CD4-positive, alpha-beta T cell treated with Interleukin-10 for 1 hour (primary cell): ENCODE data around the gene GINS3.

Experiments used
- DNase-seq: peaks from one replicate; pipeline ENCODE4 v3.0.0-alpha.2; 2020

The GINS3 gene

DNA sequence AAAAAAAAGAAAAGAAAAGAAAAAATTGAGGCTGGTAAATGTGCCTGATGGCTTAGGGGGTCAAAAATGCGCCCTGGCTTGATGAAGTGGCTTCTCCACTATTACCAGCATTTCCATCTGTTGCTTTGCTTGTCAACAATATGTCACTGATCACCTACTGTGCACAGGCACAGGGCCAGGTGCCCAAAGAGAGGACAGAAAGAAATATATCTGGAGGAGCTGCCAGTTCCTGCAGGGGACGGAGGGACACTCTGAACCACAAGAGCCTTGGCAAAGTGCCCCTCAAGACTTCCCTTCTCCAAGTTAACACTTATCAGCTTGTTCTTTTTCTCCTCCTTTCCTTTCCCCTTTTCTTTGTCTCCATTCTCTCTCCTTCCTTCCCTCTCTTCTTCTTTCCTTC is 34.7 kb downstream of the GINS3 start:
- no peak for DNase-seq

DNA sequence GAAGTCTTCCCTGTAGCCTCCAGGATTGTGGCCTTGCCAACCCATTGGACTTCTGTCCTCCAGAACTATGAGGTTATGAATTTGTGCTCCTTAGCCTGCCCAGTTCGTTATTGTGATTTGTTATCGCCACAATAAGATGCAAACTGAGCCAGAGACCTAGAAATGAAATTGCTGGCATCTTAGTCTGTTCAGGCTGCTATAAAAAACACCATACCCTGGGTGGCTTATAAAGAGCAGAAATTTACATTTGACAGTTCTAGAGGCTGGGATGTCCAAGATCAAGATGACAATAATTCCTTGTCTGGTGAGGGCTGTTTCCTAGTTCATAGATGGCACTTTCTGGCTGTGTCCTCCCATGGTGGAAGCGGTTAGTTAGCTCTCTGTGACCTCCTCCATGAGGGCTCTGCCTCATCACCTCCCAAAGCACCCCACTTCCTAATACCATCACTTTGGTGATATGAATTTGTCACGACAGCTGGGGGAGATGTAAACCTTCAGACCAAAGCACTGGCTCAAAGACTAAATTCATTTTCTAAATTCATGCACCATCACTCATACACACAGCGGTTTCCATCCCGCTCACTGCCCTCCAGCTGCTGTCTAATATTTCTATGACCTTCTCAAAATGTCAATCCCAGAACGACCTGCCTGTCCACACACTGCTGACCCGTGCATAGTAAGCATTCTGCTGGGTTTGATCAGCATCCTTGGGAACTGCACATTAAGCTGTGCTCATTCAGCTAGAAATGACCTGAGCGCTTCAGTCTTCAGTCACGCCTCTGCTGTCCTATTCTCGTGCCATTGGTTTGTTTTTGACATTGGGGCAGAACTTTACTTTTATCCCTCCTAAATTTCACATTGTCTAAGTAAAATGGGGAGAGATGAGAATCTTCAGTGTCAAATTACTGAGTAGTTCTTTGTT is 36.6 kb downstream of the GINS3 start:
- no peak for DNase-seq

DNA sequence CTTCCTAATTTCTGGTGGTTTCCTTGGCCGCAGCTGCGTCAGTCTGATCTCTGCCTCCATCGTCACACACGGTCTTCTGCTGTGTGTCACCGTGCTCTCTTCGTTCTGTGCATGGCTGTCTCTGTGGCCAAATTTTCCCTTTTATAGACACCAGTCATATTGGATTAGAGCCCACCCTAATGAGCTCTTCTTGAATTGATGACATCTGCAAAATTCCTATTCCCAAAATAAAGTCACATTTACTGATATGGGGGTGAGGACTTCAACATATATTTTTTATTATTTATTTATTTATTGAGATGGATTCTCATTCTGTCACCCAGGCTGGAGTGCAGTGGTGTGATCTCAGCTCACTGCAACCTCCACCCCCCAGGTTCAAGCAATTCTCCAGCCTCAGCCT is 38.4 kb downstream of the GINS3 start:
- DNase-seq = no peak

DNA sequence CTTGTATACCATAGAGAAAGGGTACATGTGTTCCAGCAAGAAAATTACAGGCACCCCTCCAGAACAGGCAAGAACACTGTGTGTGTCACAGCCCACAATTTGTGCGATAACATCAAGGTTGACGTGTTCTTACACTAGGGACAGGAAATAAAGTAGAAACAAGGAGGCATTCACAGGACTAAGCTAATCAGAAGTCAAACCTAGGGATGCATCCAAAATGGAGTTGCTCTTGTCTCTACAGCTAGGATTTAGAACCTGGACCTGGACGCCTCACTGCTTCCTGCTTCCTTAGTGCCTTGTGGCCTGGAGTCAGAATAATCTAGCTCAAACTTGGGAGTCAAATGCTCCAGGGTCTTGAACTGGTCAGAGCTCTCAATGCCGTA is 41.3 kb downstream of the GINS3 start:
- no peak for DNase-seq

DNA sequence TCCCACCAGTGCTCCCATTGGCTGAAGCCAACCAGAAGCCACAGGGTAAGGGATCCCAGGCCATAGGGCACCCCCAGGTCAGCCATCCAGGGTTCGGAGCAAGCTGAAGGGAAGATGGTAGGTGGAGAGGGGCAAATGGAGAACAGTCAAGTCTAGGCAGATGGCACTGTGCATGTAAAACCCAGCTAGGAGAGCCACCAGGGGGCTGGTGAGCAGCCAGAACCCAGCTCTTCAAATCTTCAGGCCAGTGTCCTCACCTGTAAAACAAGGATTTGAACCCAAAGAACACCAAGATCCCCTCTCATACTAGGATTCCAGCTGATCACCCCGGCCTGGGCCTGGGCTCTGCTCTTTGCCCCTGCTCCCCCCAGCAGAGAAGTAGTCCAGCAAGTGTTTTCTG is 43.5 kb downstream of the GINS3 start:
- DNase-seq = no peak

DNA sequence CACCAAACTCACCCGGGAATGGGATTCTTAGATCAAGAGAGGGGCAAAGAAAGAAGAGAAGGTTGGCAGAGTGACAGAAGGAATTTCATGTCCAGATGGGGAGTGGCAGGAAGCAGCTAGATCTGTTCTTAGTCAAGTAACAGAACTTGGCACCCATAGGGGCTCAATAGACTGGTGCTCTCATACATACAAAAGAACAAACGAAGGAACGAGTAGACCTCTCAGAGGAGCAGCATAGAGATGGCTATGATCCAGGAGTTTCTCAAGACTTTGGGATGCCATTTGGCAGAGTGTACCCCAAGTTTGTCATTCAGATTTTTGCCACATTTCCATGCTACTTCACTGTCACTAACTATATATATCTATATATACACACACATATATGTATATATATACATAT is 47.9 kb downstream of the GINS3 start:
- no peak for DNase-seq

DNA sequence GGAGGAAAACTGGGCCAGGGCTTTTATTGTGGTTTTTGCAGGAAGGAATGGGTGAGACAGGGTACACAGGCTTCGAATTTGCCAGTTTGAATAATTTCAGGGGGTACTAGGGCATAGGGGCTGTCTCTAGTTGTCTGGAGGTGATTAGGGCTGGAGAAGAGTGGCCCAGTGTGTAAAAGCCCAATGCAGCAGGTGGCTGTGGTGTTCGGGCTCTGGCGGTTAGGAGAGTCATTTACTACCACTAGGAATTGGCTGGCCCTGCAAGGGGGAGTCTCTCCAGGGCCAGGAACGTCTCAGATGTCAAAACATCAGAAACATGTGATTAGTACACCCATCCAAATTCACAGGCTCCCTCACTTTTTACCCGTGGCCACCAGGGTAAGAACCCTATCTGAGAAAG is 50.3 kb downstream of the GINS3 start:
- no peak for DNase-seq

DNA sequence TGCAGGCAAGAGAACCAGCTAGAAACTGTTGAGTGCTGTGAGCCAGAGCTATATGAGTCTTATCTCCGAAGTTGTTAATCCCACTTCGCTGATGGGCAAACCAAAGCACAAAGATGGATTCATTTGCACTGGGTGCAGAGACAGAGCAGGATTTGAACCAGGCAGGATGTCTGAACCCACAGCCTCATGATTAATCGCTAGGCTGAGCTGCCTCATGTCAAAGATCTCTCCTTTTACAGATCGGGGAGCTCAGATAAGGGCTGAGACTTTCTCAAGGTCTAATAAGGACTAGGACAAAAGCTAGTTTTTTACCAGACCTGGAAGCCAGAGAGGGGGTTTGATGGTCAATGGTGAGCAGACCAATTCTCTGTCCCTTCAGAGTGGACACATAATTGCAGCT is 51.5 kb downstream of the GINS3 start:
- no peak for DNase-seq

DNA sequence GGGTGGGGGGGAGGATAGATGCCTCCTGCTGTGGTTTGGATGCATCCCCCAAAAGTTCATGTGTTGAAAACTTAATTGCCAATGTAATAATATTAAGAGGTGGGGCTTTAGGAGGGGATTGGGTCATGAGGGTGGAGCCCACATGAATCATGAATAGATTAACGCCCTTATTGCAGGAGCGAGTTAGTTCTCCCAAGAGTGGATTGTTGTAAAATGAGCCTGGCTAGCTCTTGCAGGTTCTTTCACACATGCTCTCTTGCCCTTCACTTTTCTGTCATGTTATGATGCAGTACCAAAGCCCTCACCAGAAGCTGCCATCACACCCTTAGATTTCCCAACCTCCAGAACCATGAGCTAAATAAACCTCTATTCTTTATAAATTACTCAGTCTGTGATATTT is 52.0 kb downstream of the GINS3 start:
- DNase-seq = no peak

DNA sequence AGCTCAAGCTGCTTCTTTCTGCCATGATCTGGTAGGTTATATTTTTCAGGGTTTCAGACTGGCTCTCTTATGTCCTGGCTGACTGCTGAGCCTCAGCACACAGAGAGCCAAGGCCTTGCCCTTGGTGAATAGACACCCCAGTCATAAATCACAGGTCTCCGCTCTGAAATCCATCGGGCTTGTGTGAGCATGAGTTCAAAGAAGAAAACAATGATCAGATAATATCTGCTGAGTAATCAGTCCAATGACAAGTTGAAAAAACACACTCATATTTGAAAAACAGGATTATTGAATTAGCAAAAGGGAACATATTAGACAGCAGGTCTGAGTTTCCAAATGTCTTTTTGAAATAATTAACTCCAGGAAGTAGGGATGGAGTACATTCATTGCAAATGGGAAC is 56.6 kb downstream of the GINS3 start:
- no peak for DNase-seq

DNA sequence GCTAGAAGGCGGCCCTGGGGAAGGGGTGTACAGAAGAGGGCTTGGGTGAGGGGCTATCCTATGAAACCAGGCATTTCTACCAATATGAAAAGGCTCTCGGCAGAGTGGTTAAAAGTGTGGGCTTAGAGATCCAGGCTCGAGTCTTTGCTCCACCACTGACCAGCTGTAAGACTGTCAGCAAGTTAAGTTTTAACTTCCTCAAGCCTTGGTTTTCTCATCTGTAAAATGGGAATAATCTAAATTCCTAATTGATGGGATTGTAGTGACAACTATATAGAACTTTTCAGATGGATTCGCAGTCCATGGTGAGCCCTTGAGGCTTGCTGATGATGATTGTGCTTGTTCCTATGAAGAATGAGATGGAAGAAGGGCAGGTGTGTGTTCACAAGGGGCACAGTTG is 57.0 kb downstream of the GINS3 start:
- DNase-seq = no peak

DNA sequence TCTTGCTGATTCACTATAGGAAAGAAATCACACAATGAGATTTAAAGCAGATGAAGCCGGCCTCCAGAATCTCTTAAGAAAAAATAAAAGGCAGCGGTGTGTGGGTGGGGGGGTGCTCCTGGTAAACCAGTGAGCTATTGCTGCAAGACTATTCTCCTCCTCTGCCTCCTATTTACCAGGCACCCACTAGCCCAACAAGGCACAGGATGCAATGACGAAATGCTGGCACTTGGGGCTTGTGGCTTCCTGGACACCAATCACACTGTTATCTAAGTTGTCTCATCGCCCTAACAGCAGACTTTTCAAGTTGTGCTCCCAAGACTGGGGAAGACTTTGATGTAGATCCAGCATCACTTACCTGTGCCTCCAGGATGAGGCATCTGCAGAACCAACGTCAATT is 57.5 kb downstream of the GINS3 start:
- no peak for DNase-seq

DNA sequence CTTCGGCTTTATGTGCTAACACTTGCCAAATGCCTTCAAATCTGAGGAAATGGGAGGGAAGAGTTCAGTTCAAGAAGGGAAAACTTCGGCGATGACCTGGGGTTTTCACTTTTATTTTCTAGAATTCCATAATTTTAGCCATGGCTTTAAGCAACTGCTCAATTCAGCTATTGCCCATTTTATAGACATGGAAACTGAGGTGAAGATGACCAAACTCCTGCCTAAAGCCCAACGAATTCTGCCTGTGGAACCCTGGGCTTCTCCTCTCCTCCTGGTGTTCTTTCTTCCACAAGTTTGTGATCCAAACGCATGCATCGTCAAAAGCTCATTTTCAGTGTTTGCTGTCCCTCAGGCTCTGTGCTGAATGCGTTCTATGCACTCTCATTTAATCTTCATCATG is 58.3 kb downstream of the GINS3 start:
- no peak for DNase-seq

DNA sequence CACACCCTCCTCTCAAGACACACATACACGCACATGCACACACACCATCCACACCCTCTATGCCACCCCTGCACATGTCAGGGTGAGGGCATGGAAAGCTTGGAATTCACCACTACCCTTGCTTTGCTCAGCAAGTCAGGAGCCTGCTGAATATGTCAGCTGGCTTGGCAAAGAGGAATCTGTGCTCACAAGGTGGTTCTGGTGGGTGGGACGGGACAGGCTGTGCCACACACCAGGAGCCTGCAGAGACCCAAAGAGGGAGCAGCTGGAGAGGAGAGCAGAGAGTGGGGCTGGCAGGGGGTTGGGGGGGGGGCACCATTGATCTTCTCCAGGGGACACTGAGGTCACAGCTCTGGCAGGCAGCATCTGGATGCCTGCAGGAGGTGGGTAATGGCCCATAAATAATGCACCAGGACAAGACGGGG is 59.0 kb downstream of the GINS3 start:
- no peak for DNase-seq

DNA sequence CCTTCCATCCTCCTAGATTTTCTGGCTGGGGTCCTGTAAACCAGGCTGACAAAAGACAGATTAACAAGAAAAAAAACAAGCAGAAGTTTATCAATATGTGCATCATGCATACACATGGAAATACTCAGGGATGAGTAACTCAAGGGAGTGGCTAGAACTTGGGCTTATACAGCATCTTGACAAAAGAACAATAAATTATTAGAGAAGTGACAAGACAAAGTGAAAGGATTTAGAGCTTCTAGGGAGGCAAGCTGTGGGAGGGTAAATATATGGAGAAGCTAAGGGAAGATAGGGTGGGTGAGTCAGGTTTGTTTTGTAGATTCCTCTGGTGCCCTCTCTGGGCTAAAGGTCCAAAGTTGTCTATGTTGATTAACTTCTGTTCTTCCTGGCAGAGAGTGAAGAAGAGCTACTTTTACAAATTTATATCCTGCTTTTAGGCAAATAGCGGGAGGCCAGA is 59.7 kb downstream of the GINS3 start:
- no peak for DNase-seq

DNA sequence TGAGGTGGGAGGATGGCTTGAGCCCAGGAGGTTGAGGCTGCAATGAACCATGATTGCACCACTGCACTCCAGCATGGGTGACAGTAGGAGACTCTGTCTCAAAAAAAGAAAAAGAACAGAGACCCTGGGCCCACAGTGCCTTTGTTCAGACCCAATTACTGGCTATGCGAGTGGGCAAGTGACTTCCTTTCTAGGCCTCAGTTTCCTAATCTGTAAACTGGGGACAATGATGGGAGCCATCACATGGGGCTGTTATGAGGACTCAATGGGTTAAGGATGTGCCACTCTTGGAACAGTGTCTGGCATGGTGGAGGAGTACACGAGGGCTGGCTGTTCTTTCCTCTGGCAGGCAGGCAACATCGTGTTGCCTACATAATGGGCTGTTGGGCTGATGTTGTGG is 60.4 kb downstream of the GINS3 start:
- DNase-seq = no peak

DNA sequence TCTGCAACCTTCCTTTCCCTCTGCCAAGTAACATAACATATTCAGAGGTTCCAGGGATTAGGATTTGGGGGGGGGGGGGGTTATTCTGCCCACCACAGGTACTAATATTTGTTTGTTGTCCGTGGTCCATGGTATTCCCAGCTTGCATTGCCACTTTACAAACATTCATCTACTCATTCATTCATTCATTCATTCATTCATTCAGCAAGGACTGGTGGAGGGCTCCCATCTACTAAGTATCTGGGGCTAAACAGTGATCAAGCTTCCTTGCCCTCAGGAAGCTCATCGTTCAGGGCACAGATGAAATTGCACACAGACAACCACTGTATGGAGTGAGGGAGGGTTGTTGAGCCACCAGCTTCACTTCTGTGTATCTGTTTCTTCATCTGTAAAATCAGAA is 61.9 kb downstream of the GINS3 start:
- DNase-seq = no peak

DNA sequence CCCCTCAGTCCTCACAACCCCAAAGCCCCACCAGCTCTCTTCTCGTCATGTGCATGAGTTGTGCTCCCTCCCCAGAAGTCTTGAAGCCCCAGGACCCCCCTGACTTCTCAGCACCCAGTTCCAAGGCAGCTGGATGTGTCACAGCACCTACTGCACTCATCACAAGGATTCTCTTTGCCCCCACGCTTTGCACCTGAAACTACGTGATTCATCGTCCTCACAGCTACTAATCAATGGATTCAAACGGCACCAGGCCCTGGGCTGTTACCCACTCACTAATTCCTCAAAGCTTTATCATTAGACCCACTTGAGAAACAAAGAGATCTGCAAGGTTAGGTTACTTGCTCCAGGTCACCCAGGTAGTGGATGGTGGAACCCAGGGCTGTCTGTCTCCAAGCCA is 62.6 kb downstream of the GINS3 start:
- no peak for DNase-seq
